GM12873 (cell line): ENCODE measurements around the gene GAS7.

Experiments
- CTCF ChIP-seq: IDR thresholded peaks from 2 replicates; pipeline ENCODE4 v1.5.1; 2012; ENCODE audit warnings: low read depth, mild to moderate bottlenecking, moderate library complexity, low read length, control low read depth; ENCODE audit not compliant: insufficient read depth; ENCODE audit errors: missing control alignments

GAS7 gene

GRCh38 chr17:10156077-10156435 is 42.4 kb downstream of the GAS7 start:
- no peak for TF ChIP-seq CTCF

- no peak for TF ChIP-seq CTCF
These were observed 42.9 kb downstream of the GAS7 start for GRCh38 chr17:10155371-10156076.

GRCh38 chr17:10151667-10152496 is 46.5 kb downstream of the GAS7 start:
- TF ChIP-seq CTCF = no peak

GRCh38 chr17:10149573-10150399 is 48.6 kb downstream of the GAS7 start:
- TF ChIP-seq CTCF = no peak

GRCh38 chr17:10147761-10148415 is 50.5 kb downstream of the GAS7 start:
- TF ChIP-seq CTCF = no peak

GRCh38 chr17:10147040-10147439 is 51.4 kb downstream of the GAS7 start:
- no peak for TF ChIP-seq CTCF

- TF ChIP-seq CTCF = no peak
These were observed 53.4 kb downstream of the GAS7 start for GRCh38 chr17:10144982-10145381.
